GM21528 (cell line): ENCODE measurements around the gene CSNK2A3.
"Not testable (repeated sequence)": the region's sequence is repeated elsewhere in the genome, so short reads cannot be mapped to it uniquely, and the experiment has no call there.

ENCODE experiments used
- ATAC-seq: cut with Tn5 transposase; IDR thresholded peaks from one replicate; pipeline ENCODE4 v1.9.1; 2021; ENCODE audit warnings: mild to moderate bottlenecking, moderate library complexity; ENCODE audit not compliant: unreplicated experiment, low FRiP score

The CSNK2A3 gene

GRCh38 chr11:11352878-11353277, at the start of gene CSNK2A3:
CSNK2A3 (minus strand) TSS chr11:11353250; CDS start chr11:11353119, 131 bp downstream.
- not testable (repeated sequence) for ATAC-seq

DNA sequence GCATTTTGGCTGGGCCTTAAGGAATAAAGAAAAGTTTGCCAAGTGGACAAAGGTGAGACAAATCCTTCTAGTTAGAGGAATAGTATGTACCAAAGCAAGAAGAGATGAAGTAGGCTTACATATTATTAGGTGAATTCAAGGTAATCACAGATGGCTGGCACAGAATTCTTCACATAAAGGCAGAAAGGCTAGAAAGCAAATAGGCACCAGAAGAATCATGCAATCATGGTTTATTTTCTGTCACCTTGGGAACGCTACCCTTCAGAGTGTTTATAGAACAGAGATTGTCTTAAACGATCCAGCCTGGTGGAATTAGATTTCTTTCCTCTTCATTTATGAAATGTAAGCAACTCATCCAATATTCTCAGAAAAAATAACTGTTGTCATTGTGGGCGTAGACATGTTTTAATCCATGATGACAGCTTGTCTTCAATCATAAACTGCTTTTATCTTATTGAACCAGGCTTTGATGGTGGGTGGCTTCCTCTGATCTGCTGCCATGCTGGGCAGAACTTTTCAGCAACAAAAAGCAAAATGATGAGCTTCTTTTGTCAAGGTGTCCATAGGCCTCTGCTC, 49.0 kb upstream of the CSNK2A3 start:
- ATAC-seq: no peak

GRCh38 chr11:11400635-11401232, 47.7 kb upstream of the CSNK2A3 start:
- ATAC-seq: no peak

- no peak for ATAC-seq
These were observed 47.1 kb upstream of the CSNK2A3 start for GRCh38 chr11:11400121-11400520.

GRCh38 chr11:11397781-11398180, 44.7 kb upstream of the CSNK2A3 start:
- no peak for ATAC-seq

DNA sequence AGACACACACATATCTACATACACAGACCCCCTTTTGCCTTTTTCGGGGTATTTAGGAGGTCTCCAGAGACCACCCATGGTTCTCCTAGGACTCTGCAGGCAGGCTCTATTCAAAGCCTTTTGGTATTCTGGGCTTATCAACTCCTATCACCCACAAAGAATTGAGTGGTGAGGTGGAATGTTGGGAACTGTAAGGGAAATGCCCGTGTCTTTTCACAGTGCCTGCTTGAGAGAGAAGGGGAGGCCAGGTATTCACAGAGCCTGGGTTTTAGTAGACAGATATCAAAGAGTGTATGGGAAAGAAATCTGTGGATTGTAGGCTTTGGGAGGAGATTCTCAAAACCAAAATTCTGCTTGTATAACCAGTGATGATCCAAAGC, 44.0 kb upstream of the CSNK2A3 start:
- no peak for ATAC-seq

DNA sequence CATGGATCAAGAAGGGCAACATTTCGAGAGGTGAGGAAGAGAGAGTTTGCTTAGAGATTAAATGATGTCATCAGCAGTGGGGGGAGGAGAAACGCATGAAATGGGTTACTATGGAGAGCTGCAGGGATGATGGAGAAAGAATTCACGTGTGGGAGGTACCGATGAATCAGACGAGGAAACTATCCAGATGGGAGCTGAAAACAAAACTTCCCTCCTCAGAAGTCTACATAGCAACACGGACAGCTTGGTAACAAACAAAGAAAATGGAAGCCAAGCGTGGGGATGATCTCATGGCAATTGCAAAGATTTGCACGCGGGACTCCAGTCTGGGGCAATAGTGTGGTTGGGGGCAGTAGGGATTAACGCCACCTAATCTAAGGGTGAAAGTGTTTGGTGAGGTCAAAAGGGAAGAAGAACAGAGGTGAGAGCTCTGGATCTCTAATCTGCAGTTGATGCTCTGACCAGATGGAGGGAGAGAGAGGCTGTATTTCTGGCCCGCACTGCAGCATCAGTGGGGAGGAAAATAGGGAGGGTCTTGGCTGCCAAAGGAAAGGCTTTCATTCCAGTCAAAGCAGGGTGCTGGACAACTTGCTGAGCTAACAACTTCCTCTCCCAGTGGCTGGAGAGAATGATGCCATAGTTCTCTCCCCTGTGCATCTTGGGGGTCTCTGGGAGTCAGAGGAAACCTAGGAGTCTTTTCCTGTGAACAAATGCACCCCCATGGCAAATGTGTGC, 43.4 kb upstream of the CSNK2A3 start:
- no peak for ATAC-seq

GRCh38 chr11:11395126-11395525, 42.1 kb upstream of the CSNK2A3 start:
- no peak for ATAC-seq

DNA sequence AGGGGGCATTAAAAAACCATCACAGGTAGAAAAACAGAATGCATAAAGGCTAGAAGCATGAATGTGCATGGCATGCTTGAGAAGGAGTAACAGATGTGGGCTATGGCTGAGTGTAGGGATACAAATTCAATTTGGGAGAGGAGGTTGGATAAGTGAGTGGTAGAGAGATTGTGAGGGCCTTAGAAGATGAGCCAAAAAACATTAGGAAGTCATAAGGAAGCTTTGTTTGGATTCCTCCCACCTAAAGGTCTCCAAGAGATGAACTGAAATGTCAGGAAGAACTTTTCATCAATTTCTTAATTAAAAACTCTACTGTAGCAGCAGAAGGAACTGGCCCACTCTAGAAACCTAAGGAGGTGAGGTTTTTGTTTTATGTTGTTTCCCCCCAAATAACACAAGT, 41.2 kb upstream of the CSNK2A3 start:
- ATAC-seq: no peak

DNA sequence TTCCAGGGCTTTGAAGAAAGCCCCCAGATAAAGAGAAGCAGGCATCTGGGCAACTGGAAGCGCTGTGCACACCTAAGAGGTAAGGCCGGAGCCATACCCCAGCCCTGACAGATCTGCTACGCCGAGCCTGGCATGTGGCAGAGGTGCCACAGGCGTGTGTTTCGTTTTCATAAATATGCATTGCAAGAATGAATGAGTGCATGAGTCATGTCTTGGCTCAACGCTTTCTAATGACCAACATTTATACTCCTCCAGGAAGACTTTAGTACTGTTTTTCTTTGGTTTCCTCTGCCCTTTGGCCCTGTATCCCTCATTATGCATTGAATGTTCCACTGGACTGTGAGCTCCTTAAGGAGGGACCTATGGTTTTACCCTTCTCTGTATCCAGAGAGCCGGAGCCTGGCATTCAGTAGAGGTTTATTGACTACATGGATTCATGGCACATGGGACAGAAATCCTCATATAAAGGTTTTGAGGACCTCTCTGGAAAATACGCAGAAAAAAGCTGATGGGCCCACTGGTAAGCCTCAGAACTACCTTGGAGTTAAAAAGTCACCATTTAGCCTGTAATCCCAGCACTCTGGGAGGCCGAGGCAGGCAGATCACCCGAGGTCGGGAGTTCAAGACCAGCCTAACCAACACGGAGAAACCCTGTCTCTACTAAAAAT, 38.9 kb upstream of the CSNK2A3 start:
- no peak for ATAC-seq

DNA sequence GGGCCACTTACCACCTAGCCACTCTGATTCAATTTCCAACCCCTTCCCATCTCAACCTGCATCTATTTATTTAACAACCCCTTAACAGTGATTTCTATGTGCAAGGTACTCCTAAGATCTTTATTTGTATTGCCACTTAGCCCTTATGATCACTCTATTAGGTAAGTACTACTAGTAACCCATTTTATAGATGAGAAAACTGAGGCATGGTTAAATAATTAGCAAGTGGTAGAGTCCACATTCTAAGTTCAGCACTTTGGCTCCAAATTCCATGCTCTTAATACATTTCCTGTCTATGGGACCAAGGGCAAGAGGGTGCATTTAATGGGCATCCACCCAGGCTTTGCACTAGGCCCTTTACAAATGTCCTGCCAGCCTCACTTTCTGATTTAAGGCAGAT, 38.1 kb upstream of the CSNK2A3 start:
- no peak for ATAC-seq

DNA sequence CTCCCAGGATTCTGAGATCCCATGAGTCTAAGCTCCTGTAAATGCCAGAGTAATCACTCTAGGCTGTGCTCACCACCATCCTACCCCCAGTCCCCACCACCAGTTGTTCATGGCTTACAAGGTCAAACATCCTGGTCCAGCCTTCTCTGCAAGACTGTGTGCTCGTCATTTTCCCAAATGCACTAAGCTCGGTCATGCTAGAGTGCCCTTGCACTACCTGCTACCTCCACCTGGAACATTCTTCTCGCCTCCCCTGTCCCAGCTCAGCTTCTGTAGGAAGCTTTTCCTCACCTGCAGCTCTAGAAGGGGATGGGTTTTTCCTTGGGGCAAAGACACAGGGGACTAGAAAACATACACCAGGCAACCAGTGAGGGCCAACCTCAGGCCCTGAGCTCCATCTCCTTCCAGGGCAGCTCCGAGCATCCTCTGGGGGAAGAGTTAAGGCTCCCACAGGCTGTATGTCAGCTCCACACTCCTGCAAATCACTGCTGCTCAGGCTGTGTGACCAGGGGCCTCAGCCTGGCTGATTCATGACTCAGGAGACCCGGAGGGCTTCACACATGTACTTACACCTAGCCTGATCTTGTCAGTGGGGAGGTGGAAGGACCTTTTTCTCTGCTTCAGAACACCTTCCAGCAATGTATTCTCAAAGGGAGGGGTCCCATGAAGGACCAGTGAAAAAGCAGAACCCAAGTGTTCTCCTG, 37.2 kb upstream of the CSNK2A3 start:
- no peak for ATAC-seq

DNA sequence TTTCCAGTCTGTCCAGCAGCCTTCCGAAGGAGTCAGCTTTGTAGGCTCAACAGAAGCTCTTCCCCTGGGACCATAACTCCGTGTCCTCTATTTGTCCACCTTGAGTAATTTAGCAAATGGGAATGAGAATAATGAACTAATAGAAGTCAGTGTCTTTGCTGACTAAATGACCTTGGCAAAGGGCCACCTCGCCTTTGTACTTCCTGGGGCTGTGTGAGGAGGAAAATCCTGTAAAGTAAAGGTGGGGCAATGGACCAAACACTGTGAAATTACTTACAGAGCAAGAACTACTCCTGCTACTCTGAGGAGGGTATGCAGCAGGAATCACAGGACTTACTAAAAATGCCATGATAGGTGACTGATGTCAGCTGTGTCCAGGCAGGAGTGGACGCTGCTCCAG, 36.2 kb upstream of the CSNK2A3 start:
- ATAC-seq: no peak

- ATAC-seq: no peak
These were observed 34.7 kb upstream of the CSNK2A3 start for GRCh38 chr11:11387622-11388305.

DNA sequence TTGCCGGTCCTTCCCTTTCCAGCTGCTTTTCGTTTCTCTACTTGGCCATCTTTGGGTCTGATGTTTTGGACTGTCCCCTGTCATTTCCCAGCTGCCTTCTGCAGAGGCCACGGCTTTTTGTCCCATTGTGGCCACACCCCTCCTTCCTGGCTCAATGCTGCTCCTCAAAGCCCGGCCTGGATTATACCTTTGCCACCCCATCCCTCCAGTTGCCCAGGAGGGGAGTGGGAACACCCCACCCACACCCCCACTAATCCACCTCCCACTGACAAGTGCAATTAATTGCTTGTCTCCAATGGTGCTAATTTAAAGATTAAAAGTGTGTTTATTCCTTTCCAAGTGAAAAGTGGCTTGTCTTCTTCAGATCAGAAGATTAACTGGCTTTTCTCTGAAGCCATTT, 34.2 kb upstream of the CSNK2A3 start:
- ATAC-seq: no peak

DNA sequence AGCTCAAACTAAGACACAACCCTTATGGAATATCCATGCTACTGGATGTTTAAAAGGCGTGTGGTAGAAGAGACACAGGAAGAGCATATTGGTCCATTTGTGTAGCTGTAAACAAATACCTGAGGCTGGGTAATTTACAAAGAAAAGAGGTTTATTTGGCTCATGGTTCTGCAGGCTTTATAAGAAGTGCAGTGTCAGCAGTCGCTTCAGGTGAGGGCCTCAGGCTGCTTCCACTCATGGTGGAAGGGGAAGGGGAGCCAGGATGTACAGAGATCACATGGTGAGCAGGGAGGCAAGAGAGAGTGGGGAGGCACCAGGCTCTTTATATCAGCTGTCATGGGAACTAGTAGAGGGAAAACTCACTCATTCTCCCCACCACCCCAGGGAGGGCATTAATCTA, 31.8 kb upstream of the CSNK2A3 start:
- no peak for ATAC-seq

DNA sequence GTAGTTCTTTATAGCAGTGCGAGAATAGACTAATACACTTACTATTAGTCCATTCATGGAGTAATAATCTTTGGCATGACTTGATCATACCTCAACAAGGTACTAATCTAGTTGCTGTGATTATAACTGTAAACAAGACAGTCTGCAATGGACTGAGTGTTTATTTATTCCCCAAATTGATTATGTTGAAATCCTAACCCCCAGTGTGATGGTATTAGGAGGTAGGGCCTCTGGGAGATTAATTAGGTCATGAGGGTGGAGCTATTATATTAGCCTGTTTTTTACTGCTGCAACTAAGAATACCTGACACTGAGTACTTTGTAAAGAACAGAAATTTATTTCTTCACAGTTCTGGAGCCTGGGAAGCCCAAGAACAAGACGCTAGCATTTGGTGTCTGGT, 30.9 kb upstream of the CSNK2A3 start:
- no peak for ATAC-seq

GRCh38 chr11:11382858-11383532, 29.9 kb upstream of the CSNK2A3 start:
- no peak for ATAC-seq

GRCh38 chr11:11381471-11382105, 28.5 kb upstream of the CSNK2A3 start:
- ATAC-seq: no peak
